Renal pelvis (tissue), 4 donors: ENCODE results near the gene DSG2. TPM values are rescaled to one million over a fixed set of nuclear protein-coding genes. Genes with fewer than 3 reads are reported as not detected.
"Not testable (repeated sequence)": the region's sequence is repeated elsewhere in the genome, so short reads cannot be mapped to it uniquely, and the experiment has no call there.

Experiments used
- DNase-seq: peaks from one replicate; pipeline ENCODE4 v3.0.0-alpha.2; 2013
- polyA plus RNA-seq, 3 donors: library from polyadenylated mRNA; unstranded; fragments of 120-200 nt; gene quantifications; one replicate each; pipeline ENCODE4 v1.2.1, GENCODE V29; 2013; ENCODE audit not compliant: insufficient read length in 3 of 3

The DSG2 gene
- polyA plus RNA-seq, 3 donors: 35.7 to 51.5 (median 44.3) TPM

- DNase-seq: no peak
Observed at GRCh38 chr18:31497404-31497835, 557 bp upstream of the DSG2 start.

- peak; percentile 10 for DNase-seq
Observed at GRCh38 chr18:31498574-31499524, 872 bp downstream of the DSG2 start.

GRCh38 chr18:31500051-31500688 is 2.2 kb downstream of the DSG2 start:
- no peak for DNase-seq

DNA sequence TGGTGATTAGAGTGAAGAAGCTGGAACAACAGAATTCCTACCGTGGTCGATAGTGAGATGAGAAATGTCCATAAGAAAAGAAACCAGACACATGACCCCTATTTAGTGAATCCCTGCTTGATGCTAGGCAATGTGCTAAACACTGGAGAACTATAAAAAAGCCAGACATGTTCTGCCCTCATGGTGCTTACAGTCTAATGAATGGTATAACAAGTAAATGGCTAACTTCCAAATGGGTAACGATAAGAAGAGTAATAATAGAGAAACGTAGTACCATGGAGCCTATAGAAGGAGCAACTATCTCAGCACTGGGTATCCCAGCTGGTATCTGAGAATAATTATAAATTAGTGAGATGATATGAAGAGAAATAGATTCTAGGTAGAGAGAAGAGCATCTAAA is 5.0 kb downstream of the DSG2 start:
- no peak for DNase-seq

GRCh38 chr18:31504455-31505147 is 6.6 kb downstream of the DSG2 start:
- no peak for DNase-seq

- DNase-seq: no peak
Observed at GRCh38 chr18:31505156-31505555, 7.2 kb downstream of the DSG2 start.

GRCh38 chr18:31506024-31506742 is 8.2 kb downstream of the DSG2 start:
- DNase-seq: no peak

DNA sequence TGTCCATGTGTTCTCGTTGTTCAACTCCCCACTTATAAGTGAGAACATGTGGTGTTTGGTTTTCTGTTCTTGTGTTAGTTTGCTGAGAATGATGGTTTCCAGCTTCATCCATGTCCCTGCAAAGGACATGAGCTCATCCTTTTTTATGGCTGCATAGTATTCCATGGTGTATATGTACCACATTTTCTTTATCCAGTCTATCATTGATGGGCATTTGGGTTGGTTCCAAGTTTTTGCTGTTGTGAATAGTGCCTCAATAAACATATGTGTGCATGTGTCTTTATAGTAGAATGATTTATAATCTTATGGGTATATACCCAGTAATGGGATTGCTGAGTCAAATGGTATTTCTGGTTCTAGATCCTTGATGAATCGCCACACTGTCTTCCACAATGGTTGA is 9.1 kb downstream of the DSG2 start:
- not testable (repeated sequence) for DNase-seq

DNA sequence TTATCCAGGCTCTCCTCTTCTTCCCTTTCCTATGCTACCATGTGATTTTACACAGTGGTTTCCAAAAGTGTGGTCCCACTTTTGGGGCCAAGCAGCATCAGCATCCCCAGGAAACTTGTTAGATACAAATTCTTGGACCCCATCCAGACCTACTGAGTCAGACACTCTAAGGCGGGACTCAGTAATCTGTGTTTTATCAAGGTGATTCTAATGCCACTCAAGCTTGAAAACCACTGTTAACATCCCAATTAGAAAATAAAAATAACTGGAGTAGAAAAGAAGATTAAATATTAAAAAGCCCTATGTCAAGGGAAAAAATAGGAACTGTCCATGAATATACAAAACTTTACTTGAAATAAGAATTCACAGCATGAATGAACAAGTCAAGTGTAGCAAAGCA is 10.8 kb downstream of the DSG2 start:
- no peak for DNase-seq

- DNase-seq: no peak
Observed at GRCh38 chr18:31509571-31509970, 11.6 kb downstream of the DSG2 start.

GRCh38 chr18:31510319-31510718 is 12.3 kb downstream of the DSG2 start:
- no peak for DNase-seq

DNA sequence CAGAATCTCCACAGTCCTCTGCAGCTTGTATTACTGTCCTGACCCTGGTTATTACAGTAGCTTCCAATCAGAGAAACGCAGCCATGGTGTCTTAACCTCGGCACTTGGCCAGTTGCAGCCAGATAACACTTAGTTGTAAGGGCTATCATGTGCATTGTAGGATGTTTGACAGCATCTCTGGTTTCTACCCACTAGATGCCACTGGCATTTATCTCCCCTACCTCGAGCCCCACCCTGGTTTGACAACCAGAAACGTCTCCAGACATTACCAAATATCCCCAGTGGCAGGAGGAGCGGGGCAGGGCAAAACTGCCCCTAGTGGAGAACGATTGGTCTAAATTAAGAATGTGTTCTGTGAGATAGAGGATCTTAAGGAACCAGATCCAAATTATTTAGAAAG is 13.1 kb downstream of the DSG2 start:
- DNase-seq: no peak

- peak; percentile 4 for DNase-seq
Observed at GRCh38 chr18:31512203-31512764, 14.3 kb downstream of the DSG2 start.

GRCh38 chr18:31513189-31513935 is 15.4 kb downstream of the DSG2 start:
- no peak for DNase-seq

DNA sequence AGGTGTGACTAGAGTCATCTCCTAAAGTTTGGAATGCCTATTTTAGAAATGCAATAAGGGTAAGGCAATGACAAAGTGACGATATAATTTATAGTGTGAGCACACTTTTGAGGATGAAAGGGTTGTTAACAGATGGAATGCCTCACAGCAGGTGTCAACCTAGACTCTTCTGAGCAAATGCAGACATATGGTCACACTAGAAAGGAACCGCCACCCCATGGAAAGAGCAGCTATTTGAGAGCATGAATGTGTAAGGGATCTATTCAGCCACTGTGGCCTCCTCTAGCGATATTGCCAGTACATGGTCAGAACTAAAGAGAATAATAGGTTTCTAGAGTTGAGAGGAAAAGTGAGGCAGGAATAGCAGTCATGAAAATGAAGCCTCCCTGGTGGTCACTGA is 18.5 kb downstream of the DSG2 start:
- DNase-seq: no peak

GRCh38 chr18:31526374-31526773 is 28.4 kb downstream of the DSG2 start:
- DNase-seq: no peak

DNA sequence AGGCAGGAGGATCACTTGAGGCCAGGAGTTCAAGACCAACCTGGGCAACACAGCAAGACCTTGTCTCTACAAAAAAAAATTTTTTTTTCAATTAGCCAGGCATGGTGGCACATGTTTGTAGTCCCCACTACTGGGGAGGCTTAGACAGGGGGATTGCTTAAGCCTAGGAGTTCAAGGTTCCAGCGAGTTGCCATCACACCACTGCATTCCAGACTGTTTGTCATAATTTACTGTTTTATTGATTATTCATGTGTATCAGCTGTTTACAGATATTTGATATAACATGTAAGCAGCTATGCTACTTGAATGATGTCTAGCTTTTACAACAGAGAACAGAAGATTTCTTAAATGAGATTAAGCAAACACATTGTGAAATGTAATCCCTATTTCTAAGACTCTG is 35.3 kb downstream of the DSG2 start:
- DNase-seq: no peak

- DNase-seq: no peak
Observed at GRCh38 chr18:31538837-31539236, 40.9 kb downstream of the DSG2 start.

DNA sequence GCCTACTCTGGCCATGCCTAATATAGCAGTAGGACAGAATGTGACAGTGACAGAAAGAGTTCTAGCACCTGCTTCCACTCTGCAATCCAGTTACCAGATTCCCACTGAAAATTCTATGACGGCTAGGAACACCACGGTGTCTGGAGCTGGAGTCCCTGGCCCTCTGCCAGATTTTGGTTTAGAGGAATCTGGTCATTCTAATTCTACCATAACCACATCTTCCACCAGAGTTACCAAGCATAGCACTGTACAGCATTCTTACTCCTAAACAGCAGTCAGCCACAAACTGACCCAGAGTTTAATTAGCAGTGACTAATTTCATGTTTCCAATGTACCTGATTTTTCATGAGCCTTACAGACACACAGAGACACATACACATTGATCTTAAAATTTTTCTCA is 48.5 kb downstream of the DSG2 start:
- no peak for DNase-seq

DNA sequence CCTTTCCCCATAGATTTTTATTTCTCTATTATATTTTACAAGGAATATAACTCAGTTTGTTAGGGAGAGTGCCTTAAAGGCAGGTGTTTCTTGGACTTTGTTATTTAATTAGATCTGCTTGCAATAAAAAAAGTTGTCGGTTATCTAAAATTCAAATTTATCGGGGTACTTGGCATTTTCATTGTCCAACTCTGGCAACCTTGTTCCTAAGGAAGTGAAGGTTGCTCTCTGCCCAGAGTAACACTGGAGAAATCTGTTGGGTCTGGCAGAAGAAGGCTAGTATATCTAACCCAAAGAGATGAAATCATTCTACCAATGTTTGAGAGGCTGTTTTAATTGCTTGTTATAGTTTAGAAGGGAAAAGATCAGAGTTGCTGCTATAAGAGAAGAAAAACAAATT is 50.9 kb downstream of the DSG2 start:
- DNase-seq: no peak

DNA sequence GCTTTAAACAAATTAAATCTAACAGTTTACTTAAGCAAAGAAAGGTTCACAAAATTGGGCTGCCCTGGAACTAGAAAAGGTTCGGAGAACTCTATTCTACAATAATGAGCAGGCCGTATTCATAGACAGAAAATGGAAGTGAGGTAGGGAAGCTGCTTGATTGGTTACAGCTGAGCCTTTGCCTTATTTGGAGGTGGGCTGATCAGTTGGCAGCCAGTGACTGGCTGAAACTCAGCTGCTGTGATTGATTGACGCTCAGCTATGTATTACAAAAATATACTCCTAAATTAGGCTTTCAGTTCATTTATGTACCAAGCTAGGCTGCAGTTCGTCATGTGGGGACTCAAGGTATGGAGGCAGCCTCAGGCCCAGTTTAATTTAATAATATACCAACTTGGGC is 51.4 kb downstream of the DSG2 start:
- no peak for DNase-seq
